ENCODE results near the gene ATG10.

The ATG10 gene

DNA sequence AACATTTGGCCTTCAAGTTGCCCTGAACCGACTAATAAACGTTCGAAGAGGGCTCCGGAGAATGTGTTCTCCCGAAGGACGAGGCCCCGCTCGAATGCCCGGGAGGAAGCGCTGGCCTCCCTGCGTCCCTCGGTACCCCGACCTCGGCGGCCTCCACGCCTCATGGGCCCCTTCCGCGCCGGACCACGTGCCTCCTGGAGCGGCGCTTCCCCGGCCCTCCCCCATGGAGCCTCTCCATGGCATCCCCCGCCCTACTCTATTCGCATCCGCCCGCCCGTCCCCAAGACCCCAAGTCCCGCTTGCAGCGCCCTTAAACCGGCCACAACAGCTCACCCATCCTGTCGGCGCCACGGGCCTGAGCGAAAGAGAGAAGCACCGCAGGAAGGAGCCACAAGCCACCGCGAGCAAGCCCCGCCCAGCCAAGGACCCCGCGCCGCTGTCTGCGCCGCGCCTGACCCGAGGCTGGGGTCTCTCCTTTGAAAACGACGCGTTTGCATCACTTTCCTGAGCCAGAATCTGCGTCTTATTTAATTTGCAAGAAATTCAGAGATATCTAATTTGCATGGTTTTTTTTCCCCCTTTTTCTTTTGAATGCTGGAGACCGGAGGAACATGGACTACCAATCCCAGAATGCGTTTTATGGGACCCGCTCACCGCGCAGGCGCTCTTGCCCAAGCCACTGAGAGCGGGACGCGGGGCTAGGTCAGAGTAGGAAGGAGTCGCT is 306.3 kb downstream of the ATG10 start, which contains the start of gene RPS23:
RPS23 (minus strand) TSS at position 368 of the 724 bp plus-strand sequence; CDS start at position 337, 31 bp downstream.
- DNase-seq (ENCODE audit: low spot score): peak; percentile 87
- Histone ChIP-seq H3K36me3 (ENCODE audit: low read depth) (peaks cover 48% of the 10 kb centered on the region), H3K4me3 (ENCODE audit: severe bottlenecking) (peak within 1 kb of the TSS; percentile 90), H3K4me1 (ENCODE audit: insufficient read depth, poor library complexity, severe bottlenecking) (peaks cover 7% of the 10 kb centered on the region), H3K27ac (ENCODE audit: poor library complexity, severe bottlenecking) (peak within 1 kb of the TSS; percentile 68), H3K9me3 (ENCODE audit: severe bottlenecking) (no peaks in the 10 kb centered on the region), H3K27me3 (ENCODE audit: insufficient read depth, poor library complexity, severe bottlenecking) (no peaks in the 10 kb centered on the region)
- TF ChIP-seq, protein P1, sequence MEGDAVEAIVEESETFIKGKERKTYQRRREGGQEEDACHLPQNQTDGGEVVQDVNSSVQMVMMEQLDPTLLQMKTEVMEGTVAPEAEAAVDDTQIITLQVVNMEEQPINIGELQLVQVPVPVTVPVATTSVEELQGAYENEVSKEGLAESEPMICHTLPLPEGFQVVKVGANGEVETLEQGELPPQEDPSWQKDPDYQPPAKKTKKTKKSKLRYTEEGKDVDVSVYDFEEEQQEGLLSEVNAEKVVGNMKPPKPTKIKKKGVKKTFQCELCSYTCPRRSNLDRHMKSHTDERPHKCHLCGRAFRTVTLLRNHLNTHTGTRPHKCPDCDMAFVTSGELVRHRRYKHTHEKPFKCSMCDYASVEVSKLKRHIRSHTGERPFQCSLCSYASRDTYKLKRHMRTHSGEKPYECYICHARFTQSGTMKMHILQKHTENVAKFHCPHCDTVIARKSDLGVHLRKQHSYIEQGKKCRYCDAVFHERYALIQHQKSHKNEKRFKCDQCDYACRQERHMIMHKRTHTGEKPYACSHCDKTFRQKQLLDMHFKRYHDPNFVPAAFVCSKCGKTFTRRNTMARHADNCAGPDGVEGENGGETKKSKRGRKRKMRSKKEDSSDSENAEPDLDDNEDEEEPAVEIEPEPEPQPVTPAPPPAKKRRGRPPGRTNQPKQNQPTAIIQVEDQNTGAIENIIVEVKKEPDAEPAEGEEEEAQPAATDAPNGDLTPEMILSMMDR (IDR thresholded peaks at IDR 0.05; ENCODE audit: poor library complexity, severe bottlenecking): no peak
- peak; percentile 72 for ATAC-seq (ENCODE audit: low read depth)

DNA sequence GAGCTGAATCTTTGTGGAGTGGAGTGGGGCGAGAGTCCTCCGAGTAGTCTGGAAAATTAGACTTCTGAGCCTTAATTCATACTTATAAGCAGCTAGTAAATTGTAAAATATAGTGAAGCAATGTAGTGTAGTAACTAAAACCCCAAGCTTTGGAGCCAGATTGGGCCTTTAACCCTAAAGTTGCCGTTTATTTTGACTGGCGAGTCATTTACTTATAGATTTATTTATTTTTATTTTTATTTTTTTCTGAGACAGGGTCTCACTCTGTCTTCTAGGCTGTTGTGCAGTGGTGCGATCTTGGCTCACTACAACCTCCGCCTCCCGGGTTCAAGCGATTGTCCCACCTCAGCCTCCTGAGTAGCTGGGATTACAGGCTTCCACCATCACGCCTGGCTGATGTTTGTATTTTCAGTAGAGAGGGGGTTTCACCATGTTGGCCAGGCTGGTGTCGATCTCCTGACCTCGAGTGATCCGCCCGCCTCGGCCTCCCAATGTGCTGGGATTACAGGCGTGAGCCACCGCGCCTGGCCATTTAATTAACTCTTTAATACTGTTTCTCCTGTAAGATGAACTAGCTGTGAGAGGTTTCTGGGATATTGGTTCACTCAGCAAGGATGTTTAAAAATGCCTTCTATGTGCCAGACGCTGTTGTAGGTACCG is 307.0 kb downstream of the ATG10 start:
- Histone ChIP-seq H3K36me3 (ENCODE audit: low read depth) (peaks cover 41% of the 10 kb centered on the region), H3K27ac (ENCODE audit: poor library complexity, severe bottlenecking) (peak overlapping the region; percentile 68), H3K27me3 (ENCODE audit: insufficient read depth, poor library complexity, severe bottlenecking) (no peaks in the 10 kb centered on the region), H3K4me3 (ENCODE audit: severe bottlenecking) (peak overlapping the region; percentile 90), H3K4me1 (ENCODE audit: insufficient read depth, poor library complexity, severe bottlenecking) (peaks cover 7% of the 10 kb centered on the region), H3K9me3 (ENCODE audit: severe bottlenecking) (no peaks in the 10 kb centered on the region)
- ATAC-seq (ENCODE audit: low read depth) (no peak), DNase-seq (ENCODE audit: low spot score) (no peak)
- TF ChIP-seq, protein P1 (IDR thresholded peaks at IDR 0.05; ENCODE audit: poor library complexity, severe bottlenecking): no peak

DNA sequence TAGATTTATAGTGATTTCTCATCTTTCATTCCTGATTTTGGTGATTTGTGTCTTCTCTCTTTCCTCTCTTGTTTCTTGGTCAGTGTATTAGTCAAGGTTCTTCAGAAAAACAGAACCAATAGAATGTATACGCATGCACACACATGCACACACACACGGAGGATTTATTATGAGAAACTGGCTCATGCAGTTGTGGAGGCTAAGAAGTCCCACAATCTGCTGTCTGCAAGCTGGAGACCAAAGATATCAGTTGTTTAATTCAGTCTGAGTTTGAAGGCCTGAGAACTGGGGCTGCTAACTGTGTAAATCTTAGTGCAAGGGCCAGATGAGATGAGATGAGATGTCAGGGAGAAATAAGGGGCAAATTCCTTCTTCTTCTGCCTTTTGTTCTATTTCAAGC is 312.1 kb downstream of the ATG10 start:
- TF ChIP-seq, protein P1 (IDR thresholded peaks at IDR 0.05; ENCODE audit: poor library complexity, severe bottlenecking): no peak
- no peaks in the 10 kb centered on the region for H3K9me3 ChIP-seq (ENCODE audit: severe bottlenecking)
- no peaks in the 10 kb centered on the region for H3K27me3 ChIP-seq (ENCODE audit: insufficient read depth, poor library complexity, severe bottlenecking)

DNA sequence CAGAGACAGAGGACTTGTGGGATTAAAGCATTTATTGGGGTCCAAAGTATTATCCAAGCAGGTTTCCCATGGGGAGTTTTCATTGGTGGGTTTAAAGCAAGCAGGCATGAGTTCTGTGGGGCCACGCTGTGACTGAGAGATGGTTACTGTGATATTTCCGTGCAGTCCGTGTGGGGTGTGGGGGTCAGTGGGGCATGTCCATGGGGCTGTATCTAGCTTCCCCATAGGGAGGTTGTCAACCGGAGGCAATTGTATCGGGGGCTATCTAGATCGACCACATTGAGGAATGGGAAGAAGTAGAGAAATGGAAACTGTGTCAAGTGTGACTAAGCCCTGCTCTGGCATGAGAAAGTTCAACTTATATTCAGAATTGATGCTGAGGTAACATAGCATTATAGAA is 313.4 kb downstream of the ATG10 start:
- no peaks in the 10 kb centered on the region for H3K9me3 ChIP-seq (ENCODE audit: severe bottlenecking)
- TF ChIP-seq, protein P1 (IDR thresholded peaks at IDR 0.05; ENCODE audit: poor library complexity, severe bottlenecking): no peak
- H3K4me3 ChIP-seq (ENCODE audit: severe bottlenecking): no peak overlapping the region
- no peak for DNase-seq (ENCODE audit: low spot score)
- no peak for ATAC-seq (ENCODE audit: low read depth)
- H3K27ac ChIP-seq (ENCODE audit: poor library complexity, severe bottlenecking): no peak overlapping the region
- no peaks in the 10 kb centered on the region for H3K36me3 ChIP-seq (ENCODE audit: low read depth)
- H3K4me1 ChIP-seq (ENCODE audit: insufficient read depth, poor library complexity, severe bottlenecking): no peaks in the 10 kb centered on the region
- H3K27me3 ChIP-seq (ENCODE audit: insufficient read depth, poor library complexity, severe bottlenecking): no peaks in the 10 kb centered on the region

More for the DNA sequence above, 312.1 kb downstream of the ATG10 start:
- ATAC-seq (ENCODE audit: low read depth) (no peak), DNase-seq (ENCODE audit: low spot score) (no peak)
- Histone ChIP-seq H3K27ac (ENCODE audit: poor library complexity, severe bottlenecking) (no peak overlapping the region), H3K36me3 (ENCODE audit: low read depth) (no peaks in the 10 kb centered on the region), H3K4me1 (ENCODE audit: insufficient read depth, poor library complexity, severe bottlenecking) (peaks cover 7% of the 10 kb centered on the region), H3K4me3 (ENCODE audit: severe bottlenecking) (no peak overlapping the region)

All from RWPE2 (cell line).